Sigmoid colon (tissue), 7 donors: ENCODE results near the gene KIDINS220. TPM values are rescaled to one million over a fixed set of nuclear protein-coding genes. Genes with fewer than 3 reads are reported as not detected.

Experiments used
- DNase-seq: peaks from one replicate; pipeline ENCODE4 v3.0.0-alpha.2; 2019
- H3K27ac ChIP-seq, 4 donors: fragments of 200-600 bp; sonication (generic); one replicate each; pipeline ENCODE4 v1.5.1; 2016 to 2019; ENCODE audit warnings: mild to moderate bottlenecking in 1 of 4
- H3K27me3 ChIP-seq, 3 donors: fragments of 200-600 bp; sonication (generic); one replicate each; pipeline ENCODE4 v1.5.1; 2019; ENCODE audit warnings: mild to moderate bottlenecking in 1 of 3
- H3K36me3 ChIP-seq, 4 donors: fragments of 200-600 bp; sonication (generic); one replicate each; pipeline ENCODE4 v1.5.1; 2016 to 2019
- H3K4me1 ChIP-seq, 4 donors: fragments of 200-600 bp; sonication (generic); one replicate each; pipeline ENCODE4 v1.5.1; 2017 to 2019
- H3K4me3 ChIP-seq, 4 donors: fragments of 200-600 bp; sonication (generic); one replicate each; pipeline ENCODE4 v1.5.1; 2017 to 2019; ENCODE audit warnings: mild to moderate bottlenecking in 2 of 4, moderate library complexity in 1 of 4
- H3K9me3 ChIP-seq, 4 donors: fragments of 200-600 bp in 3 of 4; sonication (generic) in 3 of 4; one replicate each; pipeline versions ENCODE4 v1.5.1 to v1.6.1; 2013 to 2019
- CTCF ChIP-seq, 4 experiments: fragments of 450-650 bp in 3 of 4; fragments of 200-600 bp in 1 of 4; IDR thresholded peaks; one replicate each; pipeline ENCODE4 v1.5.1; 2016 to 2019; ENCODE audit warnings: antibody characterized with exemption in 4 of 4, mild to moderate bottlenecking in 3 of 4, moderate library complexity in 2 of 4
- EP300 ChIP-seq, 4 donors: sonication (generic); formaldehyde crosslinking; IDR thresholded peaks; one replicate each; pipeline ENCODE4 v1.6.1; 2017; ENCODE audit warnings: antibody characterized with exemption in 4 of 4
- POLR2A ChIP-seq, 2 donors: fragments of 450-650 bp; IDR thresholded peaks; one replicate each; pipeline ENCODE4 v1.6.1; 2016; ENCODE audit warnings: antibody characterized with exemption in 2 of 2, mild to moderate bottlenecking in 2 of 2, moderate library complexity in 2 of 2
- POLR2AphosphoS5 ChIP-seq, 4 donors: sonication (generic); formaldehyde crosslinking; IDR thresholded peaks; one replicate each; pipeline ENCODE4 v1.6.1; 2017; ENCODE audit warnings: antibody characterized with exemption in 4 of 4
- WGBS, 2 donors: extraction: QIAGEN DNeasy Blood & Tissue Kit; methylation state at CpG; one replicate each; pipeline ENCODE4 v1.1.7; 2013; 5-methylcytosine and 5-hydroxymethylcytosine counted together
- intact Hi-C: fragments of 100-400 bp; cut with DNase I; formaldehyde crosslinking; loops from one replicate; pipeline ENCODE4 v1.15.1; 2023
- polyA plus RNA-seq, 3 donors: library from polyadenylated mRNA; stranded (reverse); fragments of 200-250 nt; gene quantifications; one replicate each; pipeline ENCODE4 v1.2.3, GENCODE V29; 2013
- total RNA-seq, 4 donors: library from RNA; depleted of rRNA; stranded (reverse); fragments of >200 nt; gene quantifications; one replicate each; pipeline ENCODE4 v1.1.0, GENCODE V29; 2016
- donor health status: healthy with polysubstance abuse.
- donor health status: Bipolar disorder and iron deficiency.
- donor health status: healthy.

Gene KIDINS220
- total and polyA plus RNA-seq, 7 donors = 3.0 to 111 (median 85.7) TPM

- no peaks in the 10 kb centered on the region for H3K36me3 ChIP-seq
- intact Hi-C loops = no loop called here
- H3K27me3 ChIP-seq = no peaks in the 10 kb centered on the region
- 94 to 96% methylated on average over 11 of the region's 11 CpGs for WGBS, 2 donors
- TF ChIP-seq POLR2A (IDR thresholded peaks at IDR 0.05) (no peak), CTCF (IDR thresholded peaks at IDR 0.05) (no peak), EP300 (IDR thresholded peaks at IDR 0.05) (no peak), POLR2AphosphoS5 (IDR thresholded peaks at IDR 0.05) (no peak)
- no peak for DNase-seq
- H3K9me3 ChIP-seq = no peaks in the 10 kb centered on the region
- H3K4me1 ChIP-seq = no peaks in the 10 kb centered on the region
- no peak overlapping the region for H3K27ac ChIP-seq
- H3K4me3 ChIP-seq = no peak overlapping the region
These were observed 20.3 kb upstream of the KIDINS220 start for GRCh38 chr2:8857709-8858108.

- no peaks in the 10 kb centered on the region for H3K4me1 ChIP-seq
- DNase-seq = no peak
- no peaks in the 10 kb centered on the region for H3K27me3 ChIP-seq
- intact Hi-C loops = no loop called here
- no peaks in the 10 kb centered on the region for H3K36me3 ChIP-seq
- TF ChIP-seq EP300 (IDR thresholded peaks at IDR 0.05) = no peak
- no peak for TF ChIP-seq POLR2AphosphoS5 (IDR thresholded peaks at IDR 0.05)
- no peak for TF ChIP-seq CTCF (IDR thresholded peaks at IDR 0.05)
- no peak for TF ChIP-seq POLR2A (IDR thresholded peaks at IDR 0.05)
- H3K27ac ChIP-seq = no peak overlapping the region
- H3K4me3 ChIP-seq = no peak overlapping the region
- no peaks in the 10 kb centered on the region for H3K9me3 ChIP-seq
- 94% methylated on average over 2 of the region's 2 CpGs for WGBS, 2 donors
These were observed 18.8 kb upstream of the KIDINS220 start for GRCh38 chr2:8856176-8856575.

- WGBS, 2 donors = 95 to 97% methylated on average over 3 of the region's 3 CpGs
- DNase-seq = no peak
- intact Hi-C loops = no loop called here
- H3K27me3 ChIP-seq = no peaks in the 10 kb centered on the region
- TF ChIP-seq CTCF (IDR thresholded peaks at IDR 0.05) (no peak), POLR2AphosphoS5 (IDR thresholded peaks at IDR 0.05) (no peak), EP300 (IDR thresholded peaks at IDR 0.05) (no peak), POLR2A (IDR thresholded peaks at IDR 0.05) (no peak)
- no peak overlapping the region for H3K27ac ChIP-seq
- no peaks in the 10 kb centered on the region for H3K9me3 ChIP-seq
- H3K4me3 ChIP-seq = no peak overlapping the region
- H3K36me3 ChIP-seq = no peaks in the 10 kb centered on the region
- no peaks in the 10 kb centered on the region for H3K4me1 ChIP-seq
These were observed 17.6 kb upstream of the KIDINS220 start for GRCh38 chr2:8855010-8855409.

- H3K27ac ChIP-seq = no peak overlapping the region
- peaks cover 0 to under 1% (median 0%) of the 10 kb centered on the region in 4 donors for H3K4me1 ChIP-seq
- no peaks in the 10 kb centered on the region for H3K9me3 ChIP-seq
- intact Hi-C loops = no loop called here
- WGBS, 2 donors = 93 to 94% methylated on average over 4 of the region's 4 CpGs
- DNase-seq = no peak
- no peak overlapping the region for H3K4me3 ChIP-seq
- no peak for TF ChIP-seq POLR2AphosphoS5 (IDR thresholded peaks at IDR 0.05)
- no peak for TF ChIP-seq CTCF (IDR thresholded peaks at IDR 0.05)
- TF ChIP-seq EP300 (IDR thresholded peaks at IDR 0.05) = no peak
- TF ChIP-seq POLR2A (IDR thresholded peaks at IDR 0.05) = no peak
- H3K27me3 ChIP-seq = no peaks in the 10 kb centered on the region
- H3K36me3 ChIP-seq = no peaks in the 10 kb centered on the region
These were observed 16.0 kb upstream of the KIDINS220 start for GRCh38 chr2:8853426-8853825.
